H9 (cell line): ENCODE measurements around the gene ROBO1. TPM values are rescaled to one million over a fixed set of nuclear protein-coding genes. Genes with fewer than 3 reads are reported as not detected.

Source experiments
- DNase-seq: peaks from one replicate; pipeline ENCODE4 v3.0.0-alpha.2; 2017
- H2AFZ ChIP-seq: one replicate; pipeline ENCODE4 v1.6.1; 2013; ENCODE audit warnings: mild to moderate bottlenecking, low read length, control low read depth, moderate library complexity
- H2AK5ac ChIP-seq: 2 replicates; pipeline ENCODE4 v1.6.1; 2013; ENCODE audit warnings: low read length, control low read depth, mixed read lengths; ENCODE audit not compliant: insufficient read length
- H2BK120ac ChIP-seq: one replicate; pipeline ENCODE4 v1.6.1; 2013; ENCODE audit warnings: low read depth, mild to moderate bottlenecking, low read length, control low read depth, inconsistent platforms; ENCODE audit not compliant: poor library complexity, severe bottlenecking
- H2BK12ac ChIP-seq: 2 replicates; pipeline ENCODE4 v1.6.1; 2013; ENCODE audit warnings: low read length, control low read depth, mixed read lengths, low read depth; ENCODE audit not compliant: insufficient read length
- H2BK15ac ChIP-seq: 2 replicates; pipeline ENCODE4 v1.6.1; 2013; ENCODE audit warnings: low read depth, low read length, control low read depth
- H2BK20ac ChIP-seq: one replicate; pipeline ENCODE4 v1.6.1; 2013; ENCODE audit warnings: low read depth, mild to moderate bottlenecking, low read length, control low read depth, inconsistent platforms; ENCODE audit not compliant: poor library complexity, severe bottlenecking
- H2BK5ac ChIP-seq: 2 replicates; pipeline ENCODE4 v1.6.1; 2013; ENCODE audit warnings: low read length, control low read depth, mixed read lengths; ENCODE audit not compliant: insufficient read length
- H3K14ac ChIP-seq: 2 replicates; pipeline ENCODE4 v1.6.1; 2013; ENCODE audit warnings: low read length, control low read depth; ENCODE audit not compliant: insufficient read depth
- H3K18ac ChIP-seq: 2 replicates; pipeline ENCODE4 v1.6.1; 2013; ENCODE audit warnings: low read depth, mild to moderate bottlenecking, mixed read lengths, low read length, control low read depth; ENCODE audit not compliant: insufficient read length
- H3K23ac ChIP-seq: 2 replicates; pipeline ENCODE4 v1.6.1; 2013; ENCODE audit warnings: low read length, control low read depth, mixed read lengths, low read depth; ENCODE audit not compliant: insufficient read length
- H3K23me2 ChIP-seq: 2 replicates; pipeline ENCODE4 v1.6.1; 2013; ENCODE audit warnings: low read depth, mild to moderate bottlenecking, mixed read lengths, low read length, control low read depth; ENCODE audit not compliant: insufficient read length, poor library complexity, severe bottlenecking
- H3K27ac ChIP-seq: 2 replicates; pipeline ENCODE4 v1.5.1; 2013; ENCODE audit warnings: low read length, control low read depth, mixed read lengths, low read depth; ENCODE audit not compliant: insufficient read length
- H3K27me3 ChIP-seq: 2 replicates; pipeline ENCODE4 v1.6.1; 2013; ENCODE audit warnings: low read length, control low read depth, inconsistent platforms; ENCODE audit not compliant: insufficient read depth
- H3K4ac ChIP-seq: 2 replicates; pipeline ENCODE4 v1.6.1; 2013; ENCODE audit warnings: low read depth, mild to moderate bottlenecking, control low read depth, inconsistent platforms, low read length, moderate library complexity
- H3K4me1 ChIP-seq: 2 replicates; pipeline ENCODE4 v1.6.1; 2013; ENCODE audit warnings: low read length, control low read depth, inconsistent platforms; ENCODE audit not compliant: insufficient read depth
- H3K4me2 ChIP-seq: 2 replicates; pipeline ENCODE4 v1.6.1; 2013; ENCODE audit warnings: low read length, control low read depth, mixed read lengths; ENCODE audit not compliant: insufficient read length, insufficient read depth
- H3K56ac ChIP-seq: 2 replicates; pipeline ENCODE4 v1.6.1; 2013; ENCODE audit warnings: low read depth, mild to moderate bottlenecking, mixed read lengths, low read length, control low read depth; ENCODE audit not compliant: insufficient read length
- H3K79me1 ChIP-seq: 2 replicates; pipeline ENCODE4 v1.6.1; 2013; ENCODE audit warnings: low read depth, mild to moderate bottlenecking, moderate library complexity, low read length, control low read depth, inconsistent platforms; ENCODE audit not compliant: insufficient read depth, poor library complexity, severe bottlenecking
- H3K79me2 ChIP-seq: 2 replicates; pipeline ENCODE4 v1.6.1; 2013; ENCODE audit warnings: low read length, control low read depth, inconsistent platforms; ENCODE audit not compliant: insufficient read depth
- H3K9ac ChIP-seq: 2 replicates; pipeline ENCODE4 v1.6.1; 2013; ENCODE audit warnings: low read length, control low read depth, mixed read lengths; ENCODE audit not compliant: insufficient read length; ENCODE audit errors: extremely low read depth
- H3K9me3 ChIP-seq: one replicate; pipeline ENCODE4 v1.6.1; 2013; ENCODE audit warnings: low read depth, low read length, inconsistent platforms; ENCODE audit not compliant: control insufficient read depth
- H3T11ph ChIP-seq: one replicate; pipeline ENCODE4 v1.6.1; 2013; ENCODE audit warnings: mild to moderate bottlenecking, low read length, control low read depth, inconsistent platforms
- H4K20me1 ChIP-seq: one replicate; pipeline ENCODE4 v1.6.1; 2013; ENCODE audit not compliant: control insufficient read depth, insufficient read length, insufficient read depth
- H4K5ac ChIP-seq: 2 replicates; pipeline ENCODE4 v1.6.1; 2013; ENCODE audit warnings: low read depth, mild to moderate bottlenecking, mixed read lengths, low read length, control low read depth; ENCODE audit not compliant: insufficient read length
- H4K8ac ChIP-seq: replicated peaks from 2 replicates; pipeline ENCODE4 v1.6.1; 2013; ENCODE audit warnings: low read length, control low read depth, mixed read lengths, low read depth; ENCODE audit not compliant: insufficient read length
- H4K91ac ChIP-seq: 2 replicates; pipeline ENCODE4 v1.6.1; 2013; ENCODE audit warnings: low read depth, mild to moderate bottlenecking, moderate library complexity, mixed read lengths, low read length, control low read depth; ENCODE audit not compliant: insufficient read length
- H3K27ac Mint-ChIP-seq, 3 experiments: 2 replicates in 2 of 3; 3 replicates in 1 of 3; pipeline ENCODE4 v1.8.0; 2020 to 2021; ENCODE audit warnings: mixed read lengths in 3 of 3, mild to moderate bottlenecking in 1 of 3, moderate library complexity in 1 of 3
- H3K27me3 Mint-ChIP-seq: 2 replicates; pipeline ENCODE4 v1.8.0; 2021; ENCODE audit warnings: low read depth, mild to moderate bottlenecking, moderate library complexity, mixed read lengths
- H3K36me3 Mint-ChIP-seq, 3 experiments: 2 replicates in 2 of 3; 3 replicates in 1 of 3; pipeline ENCODE4 v1.8.0; 2020 to 2021; ENCODE audit warnings: low read depth in 3 of 3, mixed read lengths in 3 of 3; ENCODE audit not compliant: insufficient read depth in 1 of 3
- H3K4me1 Mint-ChIP-seq, 2 experiments: 2 replicates each; pipeline ENCODE4 v1.8.0; 2020; ENCODE audit warnings: mixed read lengths in 2 of 2
- H3K4me3 Mint-ChIP-seq, 2 experiments: 2 replicates in 1 of 2; 3 replicates in 1 of 2; pipeline ENCODE4 v1.8.0; 2020 to 2021; ENCODE audit warnings: mild to moderate bottlenecking in 2 of 2, mixed read lengths in 2 of 2, moderate library complexity in 1 of 2
- H3K9me3 Mint-ChIP-seq, 2 experiments: 2 replicates in 1 of 2; 3 replicates in 1 of 2; pipeline ENCODE4 v1.8.0; 2020; ENCODE audit warnings: mild to moderate bottlenecking in 2 of 2, mixed read lengths in 2 of 2, moderate library complexity in 1 of 2
- CTCF ChIP-seq: fragments of 200-600 bp; sonication (generic); conservative IDR thresholded peaks from 3 replicates; pipeline ENCODE4 v1.8.0; 2021; ENCODE audit warnings: antibody characterized with exemption, mild to moderate bottlenecking
- WGBS: extraction: QIAGEN DNeasy Blood & Tissue Kit; methylation state at CpG from one replicate; pipeline ENCODE4 v1.1.7; 2013; ENCODE audit warnings: missing lambda C conversion rate, low lambda C conversion rate, mixed read lengths; ENCODE audit not compliant: insufficient read length; ENCODE audit errors: extremely low coverage; 5-methylcytosine and 5-hydroxymethylcytosine counted together
- total RNA-seq: library from RNA; stranded (reverse); gene quantifications from 2 replicates; pipeline ENCODE4 v1.2.1, GENCODE V29; 2021

ROBO1 gene
- total RNA-seq, 1 experiment from 2014 or later = 62.7 TPM

DNA sequence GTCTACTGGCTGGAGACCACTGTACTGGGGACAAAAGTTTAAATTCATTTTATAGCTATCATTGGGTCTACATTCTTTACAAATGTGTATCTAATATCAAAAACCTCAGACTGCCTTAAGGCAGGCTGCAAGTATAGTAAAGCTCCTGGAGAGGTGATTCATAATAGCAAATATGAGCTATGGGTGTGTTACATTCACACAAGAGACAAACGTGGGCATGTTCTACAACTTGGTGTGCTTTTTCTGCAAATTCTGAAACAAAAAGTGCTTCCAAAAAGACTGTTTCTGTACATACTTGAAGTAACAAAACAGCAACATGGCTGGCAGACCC is 1101.4 kb downstream of the ROBO1 start:
- Mint-ChIP-seq H3K27ac (no peak overlapping the region), H3K36me3 (peaks cover 2 to 9% (median 8%) of the 10 kb centered on the region in 3 experiments; a peak in 1 of 7 replicates), H3K4me1 (peaks cover 2 to 7% of the 10 kb centered on the region in 2 experiments; a peak in 3 of 4 replicates), H3K9me3 (no peaks in the 10 kb centered on the region), H3K27me3 (no peaks in the 10 kb centered on the region), H3K4me3 (no peak overlapping the region)
- H4K8ac ChIP-seq = no peak overlapping the region
- no peak overlapping the region for H2BK120ac ChIP-seq
- no peak overlapping the region for H2BK20ac ChIP-seq
- no peaks in the 10 kb centered on the region for H3K79me2 ChIP-seq
- no peak overlapping the region for H3K14ac ChIP-seq
- no peak overlapping the region for H3K9ac ChIP-seq
- WGBS = no CpG with 5 or more reads among the region's 1 CpG
- no peak overlapping the region for H3K4me2 ChIP-seq
- H3K4ac ChIP-seq = no peak overlapping the region
- no peak overlapping the region for H2AFZ ChIP-seq
- no peak overlapping the region for H2AK5ac ChIP-seq
- no peak overlapping the region for H2BK15ac ChIP-seq
- no peak overlapping the region for H3K18ac ChIP-seq
- H4K5ac ChIP-seq = no peak overlapping the region
- H2BK5ac ChIP-seq = no peak overlapping the region
- no peak overlapping the region for H3T11ph ChIP-seq
- H3K23ac ChIP-seq = no peak overlapping the region
- no peaks in the 10 kb centered on the region for H3K9me3 ChIP-seq
- H3K27ac ChIP-seq = peak overlapping the region; percentile 30
- no peak overlapping the region for H4K91ac ChIP-seq
- no peaks in the 10 kb centered on the region for H4K20me1 ChIP-seq
- H3K4me1 ChIP-seq = no peaks in the 10 kb centered on the region
- no peak overlapping the region for H3K56ac ChIP-seq
- H2BK12ac ChIP-seq = no peak overlapping the region
- H3K79me1 ChIP-seq = no peaks in the 10 kb centered on the region
- H3K27me3 ChIP-seq = no peaks in the 10 kb centered on the region
- DNase-seq = no peak
- no peaks in the 10 kb centered on the region for H3K23me2 ChIP-seq
- TF ChIP-seq CTCF = no peak
